GM13976 (cell line): ENCODE measurements around the gene ATP4B.

Experiments used
- DNase-seq: peaks from one replicate; pipeline ENCODE4 v3.0.0; 2012; ENCODE audit warnings: low spot score
- in situ Hi-C: fragments of 300-500 bp; cut with MboI; formaldehyde crosslinking; loops from one replicate; pipeline ENCODE4 v1.12.0; 2022; ENCODE audit warnings: low sequenced_read_pairs, mixed read lengths, inconsistent platforms; ENCODE audit not compliant: unreplicated experiment
- TF ChIP-seq, protein P1 (sequence below): IDR thresholded peaks from 2 replicates; pipeline ENCODE4 v1.5.1; 2012; ENCODE audit warnings: borderline replicate concordance, mild to moderate bottlenecking; ENCODE audit not compliant: insufficient read depth; ENCODE audit errors: extremely low read depth, missing control alignments, control extremely low read depth

Gene ATP4B

DNA sequence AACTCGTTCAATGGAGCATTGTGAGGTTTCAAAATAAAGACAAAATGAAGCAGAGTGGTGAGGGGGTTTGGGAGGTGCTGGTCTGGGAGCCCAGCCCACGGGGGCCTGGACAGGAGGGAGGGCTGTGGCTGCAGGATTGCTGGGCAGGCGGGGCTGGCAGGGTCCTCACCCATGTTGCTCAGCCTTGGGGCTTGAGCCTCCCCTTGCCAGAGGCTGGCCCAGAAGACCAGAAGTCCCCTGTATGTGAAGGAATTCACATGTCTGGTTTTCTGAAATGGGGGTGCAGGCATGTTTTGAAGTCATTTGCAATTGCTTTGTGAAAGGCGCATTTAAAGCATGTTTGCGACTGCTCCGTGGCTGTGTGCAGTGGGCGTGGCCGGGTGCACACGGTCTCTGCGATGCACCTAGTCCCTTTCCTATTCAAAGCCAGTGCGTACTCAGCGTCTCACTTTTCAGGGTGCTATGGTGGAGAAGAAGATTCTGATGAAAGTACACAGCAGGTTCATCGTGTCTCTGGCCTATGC, 11.3 kb upstream of the ATP4B start:
- TF ChIP-seq, protein P1, sequence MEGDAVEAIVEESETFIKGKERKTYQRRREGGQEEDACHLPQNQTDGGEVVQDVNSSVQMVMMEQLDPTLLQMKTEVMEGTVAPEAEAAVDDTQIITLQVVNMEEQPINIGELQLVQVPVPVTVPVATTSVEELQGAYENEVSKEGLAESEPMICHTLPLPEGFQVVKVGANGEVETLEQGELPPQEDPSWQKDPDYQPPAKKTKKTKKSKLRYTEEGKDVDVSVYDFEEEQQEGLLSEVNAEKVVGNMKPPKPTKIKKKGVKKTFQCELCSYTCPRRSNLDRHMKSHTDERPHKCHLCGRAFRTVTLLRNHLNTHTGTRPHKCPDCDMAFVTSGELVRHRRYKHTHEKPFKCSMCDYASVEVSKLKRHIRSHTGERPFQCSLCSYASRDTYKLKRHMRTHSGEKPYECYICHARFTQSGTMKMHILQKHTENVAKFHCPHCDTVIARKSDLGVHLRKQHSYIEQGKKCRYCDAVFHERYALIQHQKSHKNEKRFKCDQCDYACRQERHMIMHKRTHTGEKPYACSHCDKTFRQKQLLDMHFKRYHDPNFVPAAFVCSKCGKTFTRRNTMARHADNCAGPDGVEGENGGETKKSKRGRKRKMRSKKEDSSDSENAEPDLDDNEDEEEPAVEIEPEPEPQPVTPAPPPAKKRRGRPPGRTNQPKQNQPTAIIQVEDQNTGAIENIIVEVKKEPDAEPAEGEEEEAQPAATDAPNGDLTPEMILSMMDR: no peak
- no peak for DNase-seq
- in situ Hi-C loops: no loop called here

DNA sequence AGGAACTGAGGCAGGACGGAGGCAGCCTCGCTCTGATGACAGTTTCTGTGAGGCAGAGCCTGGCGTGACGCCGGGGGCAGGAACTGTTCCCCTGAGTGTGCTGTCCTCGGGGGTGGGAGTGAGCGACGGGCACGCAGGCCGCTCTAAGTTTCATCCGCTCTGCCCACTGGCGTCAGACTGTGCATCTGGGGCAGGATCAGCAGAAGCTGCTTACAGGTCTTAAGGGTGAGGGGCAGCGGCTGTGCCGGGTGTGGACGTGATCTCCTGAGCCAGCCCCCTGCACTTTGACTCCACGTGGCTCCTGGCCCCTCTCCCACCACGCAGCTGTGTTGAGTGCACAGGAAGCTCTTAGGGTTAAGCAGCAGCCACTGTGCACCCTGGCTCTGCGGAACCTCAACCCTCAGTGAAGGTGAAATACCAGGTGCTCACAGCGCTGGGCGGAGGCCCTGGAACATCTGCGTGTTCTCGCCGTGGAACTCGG, 10.5 kb upstream of the ATP4B start:
- DNase-seq: no peak
- TF ChIP-seq, protein P1: no peak
- in situ Hi-C loops: no loop called here

DNA sequence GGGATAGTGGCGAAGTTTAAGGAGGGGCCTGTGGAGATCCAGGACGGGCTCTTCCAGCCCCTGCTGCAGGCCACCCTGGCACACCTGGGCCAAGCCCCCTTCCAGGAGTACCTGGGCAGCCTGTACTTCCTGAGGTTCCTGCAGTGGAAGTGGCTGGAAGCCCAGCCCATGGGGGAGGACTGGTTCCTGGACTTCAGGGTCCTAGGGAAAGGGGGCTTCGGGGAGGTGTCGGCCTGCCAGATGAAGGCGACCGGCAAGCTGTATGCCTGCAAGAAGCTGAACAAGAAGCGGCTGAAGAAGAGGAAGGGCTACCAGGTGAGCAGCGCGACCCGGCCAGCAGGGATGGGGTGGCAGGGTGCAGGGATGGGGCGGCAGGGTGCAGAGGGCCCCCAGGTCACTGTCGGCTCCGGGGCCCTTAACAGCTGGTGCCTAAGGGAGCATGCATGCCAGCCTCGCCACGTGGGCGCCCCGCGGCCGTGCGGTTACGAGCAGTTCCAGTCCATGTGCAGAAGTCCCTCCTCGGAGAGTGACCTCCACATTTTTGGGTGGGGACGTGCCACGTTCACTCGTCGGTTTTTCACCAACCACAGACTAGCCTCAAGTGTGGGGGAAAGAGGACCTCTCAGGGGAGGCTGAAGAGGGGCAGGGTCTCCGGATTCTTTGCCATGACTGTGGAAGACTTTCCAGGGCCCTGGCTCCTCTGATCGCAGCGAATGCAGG, 9.9 kb upstream of the ATP4B start:
- in situ Hi-C loops: no loop called here
- no peak for DNase-seq

DNA sequence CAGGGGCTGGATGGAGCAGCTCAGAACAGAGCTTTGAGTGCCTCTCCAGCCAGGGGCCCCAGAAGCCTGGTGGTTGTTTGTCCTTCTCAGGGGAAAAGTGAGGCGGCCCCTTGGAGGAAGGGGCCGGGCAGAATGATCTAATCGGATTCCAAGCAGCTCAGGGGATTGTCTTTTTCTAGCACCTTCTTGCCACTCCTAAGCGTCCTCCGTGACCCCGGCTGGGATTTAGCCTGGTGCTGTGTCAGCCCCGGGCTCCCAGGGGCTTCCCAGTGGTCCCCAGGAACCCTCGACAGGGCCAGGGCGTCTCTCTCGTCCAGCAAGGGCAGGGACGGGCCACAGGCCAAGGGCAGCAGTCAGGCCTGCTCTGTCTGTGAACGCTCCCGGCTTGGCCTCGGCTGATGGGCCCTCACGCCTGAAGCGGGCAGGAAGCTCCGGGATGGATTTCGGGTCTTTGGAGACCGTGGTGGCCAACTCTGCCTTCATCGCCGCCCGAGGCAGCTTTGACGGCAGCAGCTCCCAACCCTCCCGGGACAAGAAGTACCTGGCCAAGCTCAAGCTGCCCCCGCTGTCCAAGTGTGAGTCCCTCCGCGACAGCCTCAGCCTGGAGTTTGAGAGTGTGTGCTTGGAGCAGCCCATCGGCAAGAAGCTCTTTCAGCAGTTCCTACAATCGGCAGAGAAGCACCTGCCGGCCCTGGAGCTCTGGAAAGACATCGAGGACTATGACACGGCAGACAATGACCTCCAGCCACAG, 9.1 kb upstream of the ATP4B start, which contains the start of gene GRK1:
GRK1 (plus strand) TSS at position 269 of the 751 bp plus-strand sequence; CDS start at position 437, 168 bp downstream.
- in situ Hi-C loops: no loop called here

More for the DNA sequence above, 9.9 kb upstream of the ATP4B start:
- TF ChIP-seq, protein P1: no peak

DNA sequence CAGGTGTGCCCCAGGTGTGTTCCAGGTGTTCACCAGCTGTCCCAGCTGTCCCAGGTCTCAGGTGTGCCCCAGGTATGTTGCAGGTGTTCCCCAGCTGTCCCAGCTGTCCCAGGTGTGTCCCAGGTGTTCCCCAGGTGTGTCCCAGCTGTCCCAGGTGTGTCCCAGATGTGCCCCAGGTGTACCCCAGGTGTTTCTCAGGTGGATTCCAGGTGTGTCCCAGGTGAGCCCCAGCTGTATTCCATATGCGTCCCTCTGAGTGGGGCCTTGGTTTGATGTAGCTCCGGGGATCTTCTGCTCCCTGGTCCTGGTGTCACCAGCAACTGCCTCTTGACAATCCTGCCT, 8.3 kb upstream of the ATP4B start:
- in situ Hi-C loops: no loop called here
- DNase-seq: no peak
- TF ChIP-seq, protein P1: no peak

More for the DNA sequence above, 9.1 kb upstream of the ATP4B start, which contains the start of gene GRK1:
- no peak for DNase-seq
- TF ChIP-seq, protein P1: no peak

DNA sequence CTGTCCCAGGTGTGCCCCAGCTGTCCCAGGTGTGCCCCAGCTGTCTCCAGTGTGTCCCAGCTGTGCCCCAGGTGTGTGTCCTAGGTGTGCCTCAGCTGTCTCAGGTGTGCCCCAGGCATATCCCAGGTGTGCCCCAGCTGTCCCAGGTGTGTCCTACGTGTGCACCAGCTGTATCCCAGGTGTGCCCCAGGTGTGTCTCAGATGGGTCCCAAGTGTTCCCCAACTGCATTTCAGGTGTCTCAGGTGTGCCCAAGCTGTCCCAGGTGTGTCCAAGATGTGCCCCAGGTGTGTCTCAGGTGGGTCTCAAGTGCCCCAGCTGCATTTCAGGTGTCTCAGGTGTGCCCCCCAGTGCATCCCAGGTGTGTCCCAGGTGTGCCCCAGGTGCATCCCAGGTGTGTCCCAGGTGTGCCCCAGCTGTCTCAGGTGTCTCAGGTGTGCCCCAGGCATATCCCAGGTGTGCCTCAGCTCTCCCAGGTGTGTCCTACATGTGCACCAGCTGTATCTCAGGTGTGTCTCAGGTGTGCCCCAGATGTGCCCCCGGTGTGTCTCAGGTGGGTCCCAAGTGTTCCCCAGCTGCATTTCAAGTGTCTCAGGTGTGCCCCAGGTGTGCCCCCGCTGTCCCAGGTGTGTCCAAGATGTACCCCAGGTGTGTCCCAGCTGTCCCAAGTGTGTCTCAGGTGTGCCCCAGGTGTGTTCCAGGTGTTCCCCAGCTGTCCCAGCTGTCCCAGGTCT, 7.8 kb upstream of the ATP4B start:
- DNase-seq: no peak
- in situ Hi-C loops: no loop called here
- TF ChIP-seq, protein P1: no peak
